ENCODE data around the gene GRIP2. TPM values are rescaled to one million over a fixed set of nuclear protein-coding genes. Genes with fewer than 3 reads are reported as not detected.

GRIP2 gene
- total and polyA plus RNA-seq, 9 of the 15 experiments (the other 6 are each of a cell fraction or from before 2014, with no cell fraction given) = 0.01 TPM; not detected in 7

DNA sequence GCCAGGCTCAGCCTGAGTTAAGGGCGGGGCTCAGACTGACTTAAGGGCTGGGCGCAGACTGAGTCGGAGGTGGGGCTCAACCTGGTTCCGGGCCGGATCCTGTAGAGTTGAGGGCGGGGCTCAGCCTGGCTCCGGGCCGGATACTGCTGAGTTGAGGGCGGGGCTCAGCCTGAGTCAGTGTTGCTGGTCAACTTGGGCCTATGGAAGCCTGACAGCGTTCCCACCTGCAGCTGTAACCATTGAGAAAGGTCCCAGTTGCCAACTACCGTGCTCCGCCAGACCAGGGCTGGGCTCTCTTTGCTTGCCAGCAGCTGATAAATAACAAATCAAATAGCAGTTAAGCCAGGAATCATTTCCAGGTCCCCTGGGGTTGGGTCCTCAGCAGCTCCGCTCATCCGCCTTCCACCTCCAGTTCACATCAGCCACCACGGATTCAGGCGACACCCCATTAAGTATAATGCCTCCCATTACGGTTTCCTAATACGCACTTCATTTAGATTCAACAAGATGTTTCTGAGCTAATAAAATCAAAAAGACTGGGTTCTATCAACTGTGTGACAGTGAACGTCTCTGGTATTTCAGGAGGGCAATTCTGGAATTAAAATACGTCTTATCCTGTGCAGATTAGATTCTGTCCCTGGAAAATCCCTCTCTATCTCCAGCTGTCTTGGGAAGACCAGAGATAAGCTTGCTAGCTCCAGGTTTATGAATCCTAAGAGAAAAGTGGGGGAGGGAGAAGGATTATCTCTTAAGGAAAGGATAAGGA, 7.3 kb downstream of the GRIP2 start (continued):
- TF ChIP-seq NFYB (IDR thresholded peaks at IDR 0.05; ENCODE audit: extremely low read depth, insufficient read length) (no peak), CBX3 (IDR thresholded peaks at IDR 0.05; ENCODE audit: borderline replicate concordance in 1 of 2, low read length in 2 of 2) (peak in 1 of 2 experiments; percentile 71; a peak in 1 of 3 replicates), POLR2G (IDR thresholded peaks at IDR 0.05; ENCODE audit: low read depth, low read length) (0 out of 2 replicates have a peak, but pooled peaks have one; percentile 20), PHF21A (IDR thresholded peaks at IDR 0.05; ENCODE audit: borderline replicate concordance, low read depth) (no peak), SMARCA4 (IDR thresholded peaks at IDR 0.05) (no peak), HEY1 (CRISPR knock-in tag; IDR thresholded peaks at IDR 0.05; ENCODE audit: borderline replicate concordance) (no peak), ZNF644 (tag; IDR thresholded peaks at IDR 0.05; ENCODE audit: low read depth) (no peak), ZNF253 (CRISPR knock-in tag; conservative IDR thresholded peaks at IDR 0.05) (no peak), TAF9B (IDR thresholded peaks at IDR 0.05; ENCODE audit: partially characterized antibody) (no peak), RAD51 (IDR thresholded peaks at IDR 0.05; ENCODE audit: borderline replicate concordance, low read depth) (no peak)
- TF ChIP-seq, protein P1, sequence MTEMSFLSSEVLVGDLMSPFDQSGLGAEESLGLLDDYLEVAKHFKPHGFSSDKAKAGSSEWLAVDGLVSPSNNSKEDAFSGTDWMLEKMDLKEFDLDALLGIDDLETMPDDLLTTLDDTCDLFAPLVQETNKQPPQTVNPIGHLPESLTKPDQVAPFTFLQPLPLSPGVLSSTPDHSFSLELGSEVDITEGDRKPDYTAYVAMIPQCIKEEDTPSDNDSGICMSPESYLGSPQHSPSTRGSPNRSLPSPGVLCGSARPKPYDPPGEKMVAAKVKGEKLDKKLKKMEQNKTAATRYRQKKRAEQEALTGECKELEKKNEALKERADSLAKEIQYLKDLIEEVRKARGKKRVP (CRISPR knock-in tag; IDR thresholded peaks at IDR 0.05) = no peak
- TF ChIP-seq, protein P2, sequence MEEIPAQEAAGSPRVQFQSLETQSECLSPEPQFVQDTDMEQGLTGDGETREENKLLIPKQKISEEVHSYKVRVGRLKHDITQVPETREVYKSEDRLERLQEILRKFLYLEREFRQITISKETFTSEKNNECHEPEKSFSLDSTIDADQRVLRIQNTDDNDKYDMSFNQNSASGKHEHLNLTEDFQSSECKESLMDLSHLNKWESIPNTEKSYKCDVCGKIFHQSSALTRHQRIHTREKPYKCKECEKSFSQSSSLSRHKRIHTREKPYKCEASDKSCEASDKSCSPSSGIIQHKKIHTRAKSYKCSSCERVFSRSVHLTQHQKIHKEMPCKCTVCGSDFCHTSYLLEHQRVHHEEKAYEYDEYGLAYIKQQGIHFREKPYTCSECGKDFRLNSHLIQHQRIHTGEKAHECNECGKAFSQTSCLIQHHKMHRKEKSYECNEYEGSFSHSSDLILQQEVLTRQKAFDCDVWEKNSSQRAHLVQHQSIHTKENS (CRISPR knock-in tag; IDR thresholded peaks at IDR 0.05) = no peak
- TF ChIP-seq, protein P3, sequence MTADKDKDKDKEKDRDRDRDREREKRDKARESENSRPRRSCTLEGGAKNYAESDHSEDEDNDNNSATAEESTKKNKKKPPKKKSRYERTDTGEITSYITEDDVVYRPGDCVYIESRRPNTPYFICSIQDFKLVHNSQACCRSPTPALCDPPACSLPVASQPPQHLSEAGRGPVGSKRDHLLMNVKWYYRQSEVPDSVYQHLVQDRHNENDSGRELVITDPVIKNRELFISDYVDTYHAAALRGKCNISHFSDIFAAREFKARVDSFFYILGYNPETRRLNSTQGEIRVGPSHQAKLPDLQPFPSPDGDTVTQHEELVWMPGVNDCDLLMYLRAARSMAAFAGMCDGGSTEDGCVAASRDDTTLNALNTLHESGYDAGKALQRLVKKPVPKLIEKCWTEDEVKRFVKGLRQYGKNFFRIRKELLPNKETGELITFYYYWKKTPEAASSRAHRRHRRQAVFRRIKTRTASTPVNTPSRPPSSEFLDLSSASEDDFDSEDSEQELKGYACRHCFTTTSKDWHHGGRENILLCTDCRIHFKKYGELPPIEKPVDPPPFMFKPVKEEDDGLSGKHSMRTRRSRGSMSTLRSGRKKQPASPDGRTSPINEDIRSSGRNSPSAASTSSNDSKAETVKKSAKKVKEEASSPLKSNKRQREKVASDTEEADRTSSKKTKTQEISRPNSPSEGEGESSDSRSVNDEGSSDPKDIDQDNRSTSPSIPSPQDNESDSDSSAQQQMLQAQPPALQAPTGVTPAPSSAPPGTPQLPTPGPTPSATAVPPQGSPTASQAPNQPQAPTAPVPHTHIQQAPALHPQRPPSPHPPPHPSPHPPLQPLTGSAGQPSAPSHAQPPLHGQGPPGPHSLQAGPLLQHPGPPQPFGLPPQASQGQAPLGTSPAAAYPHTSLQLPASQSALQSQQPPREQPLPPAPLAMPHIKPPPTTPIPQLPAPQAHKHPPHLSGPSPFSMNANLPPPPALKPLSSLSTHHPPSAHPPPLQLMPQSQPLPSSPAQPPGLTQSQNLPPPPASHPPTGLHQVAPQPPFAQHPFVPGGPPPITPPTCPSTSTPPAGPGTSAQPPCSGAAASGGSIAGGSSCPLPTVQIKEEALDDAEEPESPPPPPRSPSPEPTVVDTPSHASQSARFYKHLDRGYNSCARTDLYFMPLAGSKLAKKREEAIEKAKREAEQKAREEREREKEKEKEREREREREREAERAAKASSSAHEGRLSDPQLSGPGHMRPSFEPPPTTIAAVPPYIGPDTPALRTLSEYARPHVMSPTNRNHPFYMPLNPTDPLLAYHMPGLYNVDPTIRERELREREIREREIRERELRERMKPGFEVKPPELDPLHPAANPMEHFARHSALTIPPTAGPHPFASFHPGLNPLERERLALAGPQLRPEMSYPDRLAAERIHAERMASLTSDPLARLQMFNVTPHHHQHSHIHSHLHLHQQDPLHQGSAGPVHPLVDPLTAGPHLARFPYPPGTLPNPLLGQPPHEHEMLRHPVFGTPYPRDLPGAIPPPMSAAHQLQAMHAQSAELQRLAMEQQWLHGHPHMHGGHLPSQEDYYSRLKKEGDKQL (CRISPR knock-in tag; IDR thresholded peaks at IDR 0.05; ENCODE audit: borderline replicate concordance) = no peak
- TF ChIP-seq, protein P4, sequence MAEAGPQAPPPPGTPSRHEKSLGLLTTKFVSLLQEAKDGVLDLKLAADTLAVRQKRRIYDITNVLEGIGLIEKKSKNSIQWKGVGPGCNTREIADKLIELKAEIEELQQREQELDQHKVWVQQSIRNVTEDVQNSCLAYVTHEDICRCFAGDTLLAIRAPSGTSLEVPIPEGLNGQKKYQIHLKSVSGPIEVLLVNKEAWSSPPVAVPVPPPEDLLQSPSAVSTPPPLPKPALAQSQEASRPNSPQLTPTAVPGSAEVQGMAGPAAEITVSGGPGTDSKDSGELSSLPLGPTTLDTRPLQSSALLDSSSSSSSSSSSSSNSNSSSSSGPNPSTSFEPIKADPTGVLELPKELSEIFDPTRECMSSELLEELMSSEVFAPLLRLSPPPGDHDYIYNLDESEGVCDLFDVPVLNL (CRISPR knock-in tag; IDR thresholded peaks at IDR 0.05; ENCODE audit: low read depth) = no peak
- TF ChIP-seq, protein P5, sequence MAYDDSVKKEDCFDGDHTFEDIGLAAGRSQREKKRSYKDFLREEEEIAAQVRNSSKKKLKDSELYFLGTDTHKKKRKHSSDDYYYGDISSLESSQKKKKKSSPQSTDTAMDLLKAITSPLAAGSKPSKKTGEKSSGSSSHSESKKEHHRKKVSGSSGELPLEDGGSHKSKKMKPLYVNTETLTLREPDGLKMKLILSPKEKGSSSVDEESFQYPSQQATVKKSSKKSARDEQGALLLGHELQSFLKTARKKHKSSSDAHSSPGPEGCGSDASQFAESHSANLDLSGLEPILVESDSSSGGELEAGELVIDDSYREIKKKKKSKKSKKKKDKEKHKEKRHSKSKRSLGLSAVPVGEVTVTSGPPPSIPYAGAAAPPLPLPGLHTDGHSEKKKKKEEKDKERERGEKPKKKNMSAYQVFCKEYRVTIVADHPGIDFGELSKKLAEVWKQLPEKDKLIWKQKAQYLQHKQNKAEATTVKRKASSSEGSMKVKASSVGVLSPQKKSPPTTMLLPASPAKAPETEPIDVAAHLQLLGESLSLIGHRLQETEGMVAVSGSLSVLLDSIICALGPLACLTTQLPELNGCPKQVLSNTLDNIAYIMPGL (CRISPR knock-in tag; IDR thresholded peaks at IDR 0.05) = no peak

All from K562 (cell line).